ENCODE measurements around the gene SFR1. TPM values are rescaled to one million over a fixed set of nuclear protein-coding genes. Genes with fewer than 3 reads are reported as not detected.

The SFR1 gene
- total RNA-seq, 1 experiment from 2014 or later = 8.7 TPM

DNA sequence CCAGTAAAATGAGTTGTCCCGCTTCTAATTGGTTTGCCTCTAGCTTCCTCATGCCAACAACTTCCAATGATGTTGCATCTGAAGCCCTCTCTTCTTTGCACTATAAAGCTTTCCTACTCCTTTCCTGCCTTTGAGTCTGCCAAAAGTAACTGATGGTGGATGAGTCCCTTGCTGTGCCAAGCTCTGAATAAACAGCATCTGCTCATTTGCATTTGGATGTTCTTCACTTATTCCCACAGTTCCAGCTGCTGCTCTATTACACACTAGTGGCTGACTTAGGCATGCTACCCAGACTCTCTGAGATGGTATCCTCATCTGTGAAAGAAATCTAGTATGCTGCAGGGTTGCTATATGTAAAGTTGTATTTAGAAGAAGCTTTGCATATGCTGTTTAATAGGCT lies 24.9 kb downstream of the SFR1 start:
- Histone ChIP-seq H3K27me3 (replicated peaks; ENCODE audit: control insufficient read depth, insufficient read depth, low read length) (no peaks in the 10 kb centered on the region), H3K36me3 (ENCODE audit: control insufficient read depth, insufficient read depth, low read length) (no peaks in the 10 kb centered on the region), H3K4me3 (ENCODE audit: low read depth, low read length) (no peak overlapping the region), H3K4me1 (no peaks in the 10 kb centered on the region), H3K9me3 (peaks cover 11% of the 10 kb centered on the region)
- DNase-seq = no peak
- TF ChIP-seq, protein P1, sequence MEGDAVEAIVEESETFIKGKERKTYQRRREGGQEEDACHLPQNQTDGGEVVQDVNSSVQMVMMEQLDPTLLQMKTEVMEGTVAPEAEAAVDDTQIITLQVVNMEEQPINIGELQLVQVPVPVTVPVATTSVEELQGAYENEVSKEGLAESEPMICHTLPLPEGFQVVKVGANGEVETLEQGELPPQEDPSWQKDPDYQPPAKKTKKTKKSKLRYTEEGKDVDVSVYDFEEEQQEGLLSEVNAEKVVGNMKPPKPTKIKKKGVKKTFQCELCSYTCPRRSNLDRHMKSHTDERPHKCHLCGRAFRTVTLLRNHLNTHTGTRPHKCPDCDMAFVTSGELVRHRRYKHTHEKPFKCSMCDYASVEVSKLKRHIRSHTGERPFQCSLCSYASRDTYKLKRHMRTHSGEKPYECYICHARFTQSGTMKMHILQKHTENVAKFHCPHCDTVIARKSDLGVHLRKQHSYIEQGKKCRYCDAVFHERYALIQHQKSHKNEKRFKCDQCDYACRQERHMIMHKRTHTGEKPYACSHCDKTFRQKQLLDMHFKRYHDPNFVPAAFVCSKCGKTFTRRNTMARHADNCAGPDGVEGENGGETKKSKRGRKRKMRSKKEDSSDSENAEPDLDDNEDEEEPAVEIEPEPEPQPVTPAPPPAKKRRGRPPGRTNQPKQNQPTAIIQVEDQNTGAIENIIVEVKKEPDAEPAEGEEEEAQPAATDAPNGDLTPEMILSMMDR (IDR thresholded peaks at IDR 0.05; ENCODE audit: insufficient read depth in 1 of 2, low read depth in 1 of 2, low read length in 1 of 2, severe bottlenecking in 1 of 2, unreplicated experiment in 1 of 2) = no peak
- peaks cover 14% of the 10 kb centered on the region for H3K27me3 Mint-ChIP-seq (ENCODE audit: insufficient read depth, unreplicated experiment)
- peaks cover 19% of the 10 kb centered on the region for H3K9me3 Mint-ChIP-seq (ENCODE audit: unreplicated experiment)
- no peak overlapping the region for H3K4me3 Mint-ChIP-seq (ENCODE audit: unreplicated experiment)
- H3K36me3 Mint-ChIP-seq (ENCODE audit: insufficient read depth, unreplicated experiment) = no peaks in the 10 kb centered on the region
- no peak overlapping the region for H3K27ac Mint-ChIP-seq (ENCODE audit: unreplicated experiment)
- ChIA-PET POLR2A (no interaction called here), CTCF (interaction anchor here (0.6 kb wide), 1 partner anchor 136 kb away, joined by 3 read pairs; no protein-coding TSS in a partner anchor)
- no TSS peak for BruUV-seq (replicated peaks)
- intact Hi-C loops (cut with micrococcal nuclease; ENCODE audit: unreplicated experiment) = no loop called here
- H3K4me1 Mint-ChIP-seq (ENCODE audit: low read depth, unreplicated experiment) = no peaks in the 10 kb centered on the region

DNA sequence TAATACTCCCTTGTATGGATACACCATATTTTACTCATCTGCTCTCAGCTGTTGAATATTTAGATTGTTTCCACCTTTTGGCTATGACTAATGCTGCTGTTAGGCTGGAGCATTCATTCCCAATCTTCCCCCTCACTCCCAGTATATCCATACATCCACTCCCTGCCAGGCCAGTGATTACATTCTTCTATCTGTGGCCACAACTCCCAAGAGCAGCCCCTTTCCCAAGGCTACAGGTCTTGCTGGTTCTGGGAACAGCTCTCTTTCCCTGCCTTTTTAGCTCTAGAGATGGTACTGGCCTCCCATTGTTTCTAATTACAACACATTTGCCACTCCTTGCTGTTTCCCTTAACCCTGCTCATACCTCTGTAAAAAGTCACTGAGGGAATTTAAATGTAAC lies 28.2 kb downstream of the SFR1 start:
- H3K27ac Mint-ChIP-seq (ENCODE audit: unreplicated experiment) = no peak overlapping the region
- no peaks in the 10 kb centered on the region; the same call in 1 of the 2 replicates for H3K27me3 ChIP-seq (replicated peaks; ENCODE audit: control insufficient read depth, insufficient read depth, low read length)
- TF ChIP-seq, protein P1 (IDR thresholded peaks at IDR 0.05; ENCODE audit: insufficient read depth in 1 of 2, low read depth in 1 of 2, low read length in 1 of 2, severe bottlenecking in 1 of 2, unreplicated experiment in 1 of 2) = no peak
- H3K27me3 Mint-ChIP-seq (ENCODE audit: insufficient read depth, unreplicated experiment) = peaks cover 10% of the 10 kb centered on the region
- H3K36me3 ChIP-seq (ENCODE audit: control insufficient read depth, insufficient read depth, low read length) = no peaks in the 10 kb centered on the region
- no peak overlapping the region for H3K4me3 ChIP-seq (ENCODE audit: low read depth, low read length)
- peaks cover 26% of the 10 kb centered on the region for H3K9me3 Mint-ChIP-seq (ENCODE audit: unreplicated experiment)
- no peaks in the 10 kb centered on the region for H3K4me1 Mint-ChIP-seq (ENCODE audit: low read depth, unreplicated experiment)
- H3K9me3 ChIP-seq = peaks cover 19% of the 10 kb centered on the region
- H3K4me3 Mint-ChIP-seq (ENCODE audit: unreplicated experiment) = no peak overlapping the region
- no TSS peak for BruUV-seq (replicated peaks)
- intact Hi-C loops (cut with micrococcal nuclease; ENCODE audit: unreplicated experiment) = no loop called here
- H3K36me3 Mint-ChIP-seq (ENCODE audit: insufficient read depth, unreplicated experiment) = no peaks in the 10 kb centered on the region
- CTCF ChIA-PET = no interaction called here
- no peaks in the 10 kb centered on the region for H3K4me1 ChIP-seq
- DNase-seq = no peak
- POLR2A ChIA-PET = no interaction called here

DNA sequence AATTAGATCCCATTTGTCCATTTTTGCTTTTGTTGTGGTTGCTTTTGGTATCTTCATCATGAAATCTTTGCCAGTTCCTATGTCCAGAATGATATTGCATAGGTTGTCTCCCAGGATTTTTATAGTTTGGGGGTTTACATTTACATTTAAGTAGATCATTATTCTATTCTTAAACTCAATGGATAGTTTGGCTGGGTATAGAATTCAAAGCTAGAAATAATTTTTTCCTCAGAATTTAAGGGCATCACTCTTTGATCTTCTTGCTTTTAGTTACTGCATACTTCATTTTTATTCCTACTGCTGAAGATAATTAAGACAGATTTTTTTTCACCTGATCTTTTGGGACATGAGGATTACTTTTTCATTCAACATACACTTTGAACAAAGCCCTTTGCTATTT lies 29.8 kb downstream of the SFR1 start:
- BruUV-seq (replicated peaks) = no TSS peak
- H3K9me3 Mint-ChIP-seq (ENCODE audit: unreplicated experiment) = peaks cover 26% of the 10 kb centered on the region
- H3K27me3 Mint-ChIP-seq (ENCODE audit: insufficient read depth, unreplicated experiment) = peaks cover 18% of the 10 kb centered on the region
- TF ChIP-seq, protein P1 (IDR thresholded peaks at IDR 0.05; ENCODE audit: insufficient read depth in 1 of 2, low read depth in 1 of 2, low read length in 1 of 2, severe bottlenecking in 1 of 2, unreplicated experiment in 1 of 2) = no peak
- no peaks in the 10 kb centered on the region; the same call in 1 of the 2 replicates for H3K27me3 ChIP-seq (replicated peaks; ENCODE audit: control insufficient read depth, insufficient read depth, low read length)
- intact Hi-C loops (cut with micrococcal nuclease; ENCODE audit: unreplicated experiment) = no loop called here
- H3K27ac Mint-ChIP-seq (ENCODE audit: unreplicated experiment) = no peak overlapping the region
- POLR2A ChIA-PET = no interaction called here
- H3K4me1 ChIP-seq = no peaks in the 10 kb centered on the region
- no peak for DNase-seq
- no peak overlapping the region for H3K4me3 Mint-ChIP-seq (ENCODE audit: unreplicated experiment)
- no peaks in the 10 kb centered on the region for H3K4me1 Mint-ChIP-seq (ENCODE audit: low read depth, unreplicated experiment)
- H3K9me3 ChIP-seq = peaks cover 19% of the 10 kb centered on the region
- no peaks in the 10 kb centered on the region for H3K36me3 Mint-ChIP-seq (ENCODE audit: insufficient read depth, unreplicated experiment)
- CTCF ChIA-PET = no interaction called here
- H3K4me3 ChIP-seq (ENCODE audit: low read depth, low read length) = no peak overlapping the region
- H3K36me3 ChIP-seq (ENCODE audit: control insufficient read depth, insufficient read depth, low read length) = no peaks in the 10 kb centered on the region

All from Caco-2 (cell line).